Forelimb muscle (tissue), 1 donor: Measurements from ENCODE around the gene SCAI. TPM values are rescaled to one million over a fixed set of nuclear protein-coding genes. Genes with fewer than 3 reads are reported as not detected.
"Not testable (repeated sequence)": the region's sequence is repeated elsewhere in the genome, so short reads cannot be mapped to it uniquely, and the experiment has no call there.

ENCODE experiments used
- DNase-seq: peaks from one replicate; pipeline ENCODE4 v3.0.0-alpha.2; 2013; ENCODE audit warnings: low read depth
- polyA plus RNA-seq: library from polyadenylated mRNA; unstranded; fragments of 120-200 nt; gene quantifications from one replicate; pipeline ENCODE4 v1.2.1, GENCODE V29; 2013; ENCODE audit not compliant: insufficient read length

SCAI gene
- polyA plus RNA-seq, 1 donor: 9.3 TPM

- DNase-seq: no peak
These were observed 7.3 kb upstream of the SCAI start for GRCh38 chr9:125150349-125151245.

- DNase-seq: no peak
These were observed 4.1 kb upstream of the SCAI start for GRCh38 chr9:125147401-125147951.

GRCh38 chr9:125146247-125146646 is 2.9 kb upstream of the SCAI start:
- no peak for DNase-seq

GRCh38 chr9:125145425-125145824 is 2.1 kb upstream of the SCAI start:
- no peak for DNase-seq

GRCh38 chr9:125142560-125143376 is 560 bp downstream of the SCAI start:
- DNase-seq: no peak

- no peak for DNase-seq
These were observed 1.6 kb downstream of the SCAI start for GRCh38 chr9:125141751-125142150.

- DNase-seq: no peak
These were observed 2.1 kb downstream of the SCAI start for GRCh38 chr9:125141251-125141650.

- DNase-seq: no peak
These were observed 2.8 kb downstream of the SCAI start for GRCh38 chr9:125140576-125140975.

GRCh38 chr9:125137200-125137599 is 6.1 kb downstream of the SCAI start:
- no peak for DNase-seq

GRCh38 chr9:125134976-125135375 is 8.4 kb downstream of the SCAI start:
- DNase-seq: no peak

- DNase-seq: no peak
These were observed 9.7 kb downstream of the SCAI start for GRCh38 chr9:125133403-125134329.

GRCh38 chr9:125131778-125132177 is 11.6 kb downstream of the SCAI start:
- no peak for DNase-seq

- peak; percentile 85 for DNase-seq
These were observed 17.1 kb downstream of the SCAI start for GRCh38 chr9:125126019-125126746.

GRCh38 chr9:125125523-125125922 is 17.8 kb downstream of the SCAI start:
- no peak for DNase-seq

GRCh38 chr9:125121146-125121545 is 22.2 kb downstream of the SCAI start:
- no peak for DNase-seq

GRCh38 chr9:125119643-125120286 is 23.6 kb downstream of the SCAI start:
- DNase-seq: no peak

GRCh38 chr9:125118696-125119095 is 24.6 kb downstream of the SCAI start:
- not testable (repeated sequence) for DNase-seq

- DNase-seq: not testable (repeated sequence)
These were observed 28.8 kb downstream of the SCAI start for GRCh38 chr9:125114503-125114902.

- no peak for DNase-seq
These were observed 32.9 kb downstream of the SCAI start for GRCh38 chr9:125110464-125110863.

- DNase-seq: not testable (repeated sequence)
These were observed 34.8 kb downstream of the SCAI start for GRCh38 chr9:125108541-125108940.
